GM12878 (cell line): Measurements from ENCODE around the gene CDK4. TPM values are rescaled to one million over a fixed set of nuclear protein-coding genes. Genes with fewer than 3 reads are reported as not detected.

Source experiments
- ATF7 ChIP-seq: fragments of 450-650 bp; IDR thresholded peaks from 2 replicates; pipeline ENCODE4 v1.6.1; 2016; ENCODE audit warnings: low read depth, mild to moderate bottlenecking
- CREM ChIP-seq: IDR thresholded peaks from 2 replicates; pipeline ENCODE4 v1.6.1; 2014; ENCODE audit warnings: antibody characterized with exemption, low read depth
- FOS ChIP-seq: IDR thresholded peaks from 3 replicates; pipeline ENCODE4 v1.6.1; 2011; ENCODE audit warnings: borderline replicate concordance; ENCODE audit not compliant: insufficient read length; ENCODE audit errors: extremely low read depth
- IKZF1 ChIP-seq: fragments of 450-650 bp; conservative IDR thresholded peaks from 2 replicates; pipeline ENCODE4 v1.6.1; 2017; ENCODE audit warnings: antibody characterized with exemption, mild to moderate bottlenecking
- JUND ChIP-seq: IDR thresholded peaks from 2 replicates; pipeline ENCODE4 v1.6.1; 2012; ENCODE audit warnings: low read depth, mild to moderate bottlenecking, low read length, improper control_type of control experiment, moderate library complexity
- NBN ChIP-seq: fragments of 450-650 bp; IDR thresholded peaks from 2 replicates; pipeline ENCODE4 v1.6.1; 2016
- NFIC ChIP-seq: IDR thresholded peaks from 2 replicates; pipeline ENCODE4 v1.6.1; 2012; ENCODE audit warnings: low read depth, mild to moderate bottlenecking, inconsistent platforms, low read length, moderate library complexity
- NR2C1 ChIP-seq: fragments of 450-650 bp; IDR thresholded peaks from 2 replicates; pipeline ENCODE4 v1.6.1; 2017; ENCODE audit warnings: antibody characterized with exemption, mild to moderate bottlenecking, moderate library complexity
- RAD21 ChIP-seq: IDR thresholded peaks from 2 replicates; pipeline ENCODE4 v1.6.1; 2011; ENCODE audit warnings: mild to moderate bottlenecking, low read depth, low read length, moderate library complexity; ENCODE audit not compliant: insufficient read depth
- RUNX3 ChIP-seq: IDR thresholded peaks from 2 replicates; pipeline ENCODE4 v1.6.1; 2012; ENCODE audit warnings: low read length, inconsistent platforms
- ZNF274 ChIP-seq: IDR thresholded peaks from one replicate; pipeline ENCODE4 v1.8.0; 2011; ENCODE audit not compliant: insufficient read length, insufficient read depth
- polyA plus RNA-seq, 11 experiments: library from polyadenylated mRNA; depleted of rRNA in 4 of 11; unstranded in 6 of 11; stranded (reverse) in 5 of 11; fragments of >200 nt; fragmentation: Nextera tagmentation in 4 of 11; fragmentation: Illumina TruSeq in 1 of 11; extraction: Ambion mirVana in 4 of 11; extraction: Trizol in 1 of 11; gene quantifications; 1 replicate in 1 of 11; 2 replicates in 10 of 11; pipeline versions ENCODE4 v1.2.1 to v1.2.3, GENCODE V29; 2011 to 2016; ENCODE audit warnings: inconsistent platforms in 2 of 11, missing spikeins in 2 of 11, low read depth in 1 of 11
- total RNA-seq, 4 experiments: library from RNA; depleted of rRNA in 3 of 4; stranded (reverse); fragments of >200 nt in 3 of 4; fragmentation: Illumina TruSeq in 1 of 4; extraction: Trizol in 1 of 4; gene quantifications; 2 replicates each; pipeline versions ENCODE4 v1.2.1 to v1.2.3, GENCODE V29; 2013 to 2021
- TF ChIP-seq, protein P1 (sequence below): IDR thresholded peaks from 2 replicates; pipeline ENCODE4 v1.6.1; 2012; ENCODE audit warnings: improper control_type of control experiment, low read depth, low read length; ENCODE audit not compliant: insufficient replicate concordance
- TF ChIP-seq, protein P2 (sequence below): IDR thresholded peaks from 2 replicates; pipeline ENCODE4 v1.6.1; 2012; ENCODE audit warnings: mild to moderate bottlenecking, low read depth, low read length
- TF ChIP-seq, protein P3 (sequence below): fragments of 450-650 bp; IDR thresholded peaks from 2 replicates; pipeline ENCODE4 v1.6.1; 2017; ENCODE audit warnings: mild to moderate bottlenecking, moderate library complexity

CDK4 gene
- total and polyA plus RNA-seq, 10 of the 15 experiments (the other 5 are each of a cell fraction or from before 2014, with no cell fraction given) = 26.1 to 385 (median 221) TPM

DNA sequence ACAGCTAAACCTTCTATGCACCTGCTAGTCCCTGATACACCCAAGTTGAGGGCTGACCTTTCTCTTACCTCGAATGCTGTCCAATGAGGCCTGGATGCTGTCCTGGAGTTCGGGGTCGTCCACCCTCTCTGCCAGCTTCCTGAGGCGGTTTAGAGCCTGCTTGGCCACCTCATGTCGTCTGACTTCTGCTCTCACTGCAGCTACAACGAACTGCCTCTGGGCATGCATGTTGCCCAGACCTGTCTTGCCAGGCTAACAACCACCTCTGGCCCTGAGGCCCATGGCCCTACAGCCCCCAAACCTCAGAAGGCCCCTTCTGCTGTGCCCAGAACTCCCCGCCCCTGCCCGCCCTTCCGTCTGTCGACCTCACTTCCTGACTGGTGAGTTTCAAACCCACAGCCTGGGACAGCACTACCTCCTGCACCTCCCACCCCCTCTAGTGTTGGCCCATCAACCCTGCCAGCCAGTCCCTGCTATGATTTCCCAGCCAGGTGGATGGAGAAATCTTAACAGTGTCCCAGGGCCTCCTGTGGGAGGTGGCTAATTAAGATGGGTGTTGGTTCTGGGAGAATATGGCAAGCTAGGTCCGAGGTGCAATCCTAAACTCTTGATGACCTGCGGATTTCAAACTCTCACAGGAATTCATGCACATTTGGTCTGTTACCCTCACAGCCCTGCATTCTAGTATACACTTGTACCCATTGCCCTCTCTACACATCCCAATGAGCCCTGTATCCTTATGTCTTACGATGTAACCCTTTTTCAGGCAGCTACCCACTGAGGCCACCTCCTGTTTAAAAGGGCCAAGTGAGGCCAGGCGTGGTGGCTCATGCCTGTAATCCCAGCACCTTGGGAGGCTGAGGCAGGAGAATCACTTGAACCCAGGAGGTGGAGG is 10.0 kb downstream of the CDK4 start (continued):
- TF ChIP-seq NBN = peak; percentile 29; the same call in 1 of the 2 replicates
- no peak for TF ChIP-seq NFIC
- TF ChIP-seq, protein P1, sequence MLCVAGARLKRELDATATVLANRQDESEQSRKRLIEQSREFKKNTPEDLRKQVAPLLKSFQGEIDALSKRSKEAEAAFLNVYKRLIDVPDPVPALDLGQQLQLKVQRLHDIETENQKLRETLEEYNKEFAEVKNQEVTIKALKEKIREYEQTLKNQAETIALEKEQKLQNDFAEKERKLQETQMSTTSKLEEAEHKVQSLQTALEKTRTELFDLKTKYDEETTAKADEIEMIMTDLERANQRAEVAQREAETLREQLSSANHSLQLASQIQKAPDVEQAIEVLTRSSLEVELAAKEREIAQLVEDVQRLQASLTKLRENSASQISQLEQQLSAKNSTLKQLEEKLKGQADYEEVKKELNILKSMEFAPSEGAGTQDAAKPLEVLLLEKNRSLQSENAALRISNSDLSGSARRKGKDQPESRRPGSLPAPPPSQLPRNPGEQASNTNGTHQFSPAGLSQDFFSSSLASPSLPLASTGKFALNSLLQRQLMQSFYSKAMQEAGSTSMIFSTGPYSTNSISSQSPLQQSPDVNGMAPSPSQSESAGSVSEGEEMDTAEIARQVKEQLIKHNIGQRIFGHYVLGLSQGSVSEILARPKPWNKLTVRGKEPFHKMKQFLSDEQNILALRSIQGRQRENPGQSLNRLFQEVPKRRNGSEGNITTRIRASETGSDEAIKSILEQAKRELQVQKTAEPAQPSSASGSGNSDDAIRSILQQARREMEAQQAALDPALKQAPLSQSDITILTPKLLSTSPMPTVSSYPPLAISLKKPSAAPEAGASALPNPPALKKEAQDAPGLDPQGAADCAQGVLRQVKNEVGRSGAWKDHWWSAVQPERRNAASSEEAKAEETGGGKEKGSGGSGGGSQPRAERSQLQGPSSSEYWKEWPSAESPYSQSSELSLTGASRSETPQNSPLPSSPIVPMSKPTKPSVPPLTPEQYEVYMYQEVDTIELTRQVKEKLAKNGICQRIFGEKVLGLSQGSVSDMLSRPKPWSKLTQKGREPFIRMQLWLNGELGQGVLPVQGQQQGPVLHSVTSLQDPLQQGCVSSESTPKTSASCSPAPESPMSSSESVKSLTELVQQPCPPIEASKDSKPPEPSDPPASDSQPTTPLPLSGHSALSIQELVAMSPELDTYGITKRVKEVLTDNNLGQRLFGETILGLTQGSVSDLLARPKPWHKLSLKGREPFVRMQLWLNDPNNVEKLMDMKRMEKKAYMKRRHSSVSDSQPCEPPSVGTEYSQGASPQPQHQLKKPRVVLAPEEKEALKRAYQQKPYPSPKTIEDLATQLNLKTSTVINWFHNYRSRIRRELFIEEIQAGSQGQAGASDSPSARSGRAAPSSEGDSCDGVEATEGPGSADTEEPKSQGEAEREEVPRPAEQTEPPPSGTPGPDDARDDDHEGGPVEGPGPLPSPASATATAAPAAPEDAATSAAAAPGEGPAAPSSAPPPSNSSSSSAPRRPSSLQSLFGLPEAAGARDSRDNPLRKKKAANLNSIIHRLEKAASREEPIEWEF = no peak
- TF ChIP-seq, protein P2, sequence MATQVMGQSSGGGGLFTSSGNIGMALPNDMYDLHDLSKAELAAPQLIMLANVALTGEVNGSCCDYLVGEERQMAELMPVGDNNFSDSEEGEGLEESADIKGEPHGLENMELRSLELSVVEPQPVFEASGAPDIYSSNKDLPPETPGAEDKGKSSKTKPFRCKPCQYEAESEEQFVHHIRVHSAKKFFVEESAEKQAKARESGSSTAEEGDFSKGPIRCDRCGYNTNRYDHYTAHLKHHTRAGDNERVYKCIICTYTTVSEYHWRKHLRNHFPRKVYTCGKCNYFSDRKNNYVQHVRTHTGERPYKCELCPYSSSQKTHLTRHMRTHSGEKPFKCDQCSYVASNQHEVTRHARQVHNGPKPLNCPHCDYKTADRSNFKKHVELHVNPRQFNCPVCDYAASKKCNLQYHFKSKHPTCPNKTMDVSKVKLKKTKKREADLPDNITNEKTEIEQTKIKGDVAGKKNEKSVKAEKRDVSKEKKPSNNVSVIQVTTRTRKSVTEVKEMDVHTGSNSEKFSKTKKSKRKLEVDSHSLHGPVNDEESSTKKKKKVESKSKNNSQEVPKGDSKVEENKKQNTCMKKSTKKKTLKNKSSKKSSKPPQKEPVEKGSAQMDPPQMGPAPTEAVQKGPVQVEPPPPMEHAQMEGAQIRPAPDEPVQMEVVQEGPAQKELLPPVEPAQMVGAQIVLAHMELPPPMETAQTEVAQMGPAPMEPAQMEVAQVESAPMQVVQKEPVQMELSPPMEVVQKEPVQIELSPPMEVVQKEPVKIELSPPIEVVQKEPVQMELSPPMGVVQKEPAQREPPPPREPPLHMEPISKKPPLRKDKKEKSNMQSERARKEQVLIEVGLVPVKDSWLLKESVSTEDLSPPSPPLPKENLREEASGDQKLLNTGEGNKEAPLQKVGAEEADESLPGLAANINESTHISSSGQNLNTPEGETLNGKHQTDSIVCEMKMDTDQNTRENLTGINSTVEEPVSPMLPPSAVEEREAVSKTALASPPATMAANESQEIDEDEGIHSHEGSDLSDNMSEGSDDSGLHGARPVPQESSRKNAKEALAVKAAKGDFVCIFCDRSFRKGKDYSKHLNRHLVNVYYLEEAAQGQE = no peak
- no peak for TF ChIP-seq NR2C1
- TF ChIP-seq CREM = peak; percentile 20; the same call in 1 of the 2 replicates
- TF ChIP-seq FOS = no peak
- TF ChIP-seq IKZF1 = 0 out of 2 replicates have a peak, but pooled peaks have one; percentile 14
- TF ChIP-seq RUNX3 = peak; percentile 53
- TF ChIP-seq ATF7 = 0 out of 2 replicates have a peak, but pooled peaks have one; percentile 21
- TF ChIP-seq, protein P3, sequence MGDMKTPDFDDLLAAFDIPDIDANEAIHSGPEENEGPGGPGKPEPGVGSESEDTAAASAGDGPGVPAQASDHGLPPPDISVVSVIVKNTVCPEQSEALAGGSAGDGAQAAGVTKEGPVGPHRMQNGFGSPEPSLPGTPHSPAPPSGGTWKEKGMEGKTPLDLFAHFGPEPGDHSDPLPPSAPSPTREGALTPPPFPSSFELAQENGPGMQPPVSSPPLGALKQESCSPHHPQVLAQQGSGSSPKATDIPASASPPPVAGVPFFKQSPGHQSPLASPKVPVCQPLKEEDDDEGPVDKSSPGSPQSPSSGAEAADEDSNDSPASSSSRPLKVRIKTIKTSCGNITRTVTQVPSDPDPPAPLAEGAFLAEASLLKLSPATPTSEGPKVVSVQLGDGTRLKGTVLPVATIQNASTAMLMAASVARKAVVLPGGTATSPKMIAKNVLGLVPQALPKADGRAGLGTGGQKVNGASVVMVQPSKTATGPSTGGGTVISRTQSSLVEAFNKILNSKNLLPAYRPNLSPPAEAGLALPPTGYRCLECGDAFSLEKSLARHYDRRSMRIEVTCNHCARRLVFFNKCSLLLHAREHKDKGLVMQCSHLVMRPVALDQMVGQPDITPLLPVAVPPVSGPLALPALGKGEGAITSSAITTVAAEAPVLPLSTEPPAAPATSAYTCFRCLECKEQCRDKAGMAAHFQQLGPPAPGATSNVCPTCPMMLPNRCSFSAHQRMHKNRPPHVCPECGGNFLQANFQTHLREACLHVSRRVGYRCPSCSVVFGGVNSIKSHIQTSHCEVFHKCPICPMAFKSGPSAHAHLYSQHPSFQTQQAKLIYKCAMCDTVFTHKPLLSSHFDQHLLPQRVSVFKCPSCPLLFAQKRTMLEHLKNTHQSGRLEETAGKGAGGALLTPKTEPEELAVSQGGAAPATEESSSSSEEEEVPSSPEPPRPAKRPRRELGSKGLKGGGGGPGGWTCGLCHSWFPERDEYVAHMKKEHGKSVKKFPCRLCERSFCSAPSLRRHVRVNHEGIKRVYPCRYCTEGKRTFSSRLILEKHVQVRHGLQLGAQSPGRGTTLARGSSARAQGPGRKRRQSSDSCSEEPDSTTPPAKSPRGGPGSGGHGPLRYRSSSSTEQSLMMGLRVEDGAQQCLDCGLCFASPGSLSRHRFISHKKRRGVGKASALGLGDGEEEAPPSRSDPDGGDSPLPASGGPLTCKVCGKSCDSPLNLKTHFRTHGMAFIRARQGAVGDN = peak; percentile 39; the same call in 1 of the 2 replicates
- peak; percentile 54 for TF ChIP-seq RAD21
- TF ChIP-seq JUND = no peak
- TF ChIP-seq ZNF274 = no peak
